Neutrophil (primary cell): ENCODE data around the gene ST6GALNAC4.

Experiments
- H3K27ac ChIP-seq: fragments of 200-600 bp; sonication (generic); 2 replicates; pipeline ENCODE4 v1.5.1; 2016; ENCODE audit warnings: mild to moderate bottlenecking, moderate library complexity
- H3K27me3 ChIP-seq: fragments of 200-600 bp; sonication (generic); 2 replicates; pipeline ENCODE4 v1.6.0; 2016; ENCODE audit warnings: mild to moderate bottlenecking
- H3K36me3 ChIP-seq: fragments of 200-600 bp; sonication (generic); 2 replicates; pipeline ENCODE4 v1.5.1; 2017
- H3K4me1 ChIP-seq, 2 experiments: fragments of 200-600 bp in 1 of 2; sonication (generic) in 1 of 2; 1 replicate in 1 of 2; 2 replicates in 1 of 2; pipeline versions ENCODE4 v1.5.1 to v1.6.1; 2013 to 2016; ENCODE audit warnings: low read depth in 1 of 2, low read length in 1 of 2, mild to moderate bottlenecking in 1 of 2, moderate library complexity in 1 of 2; ENCODE audit not compliant: control insufficient read depth in 1 of 2, insufficient read depth in 1 of 2
- H3K4me3 ChIP-seq, 2 experiments: fragments of 200-600 bp in 1 of 2; sonication (generic) in 1 of 2; 1 replicate in 1 of 2; 2 replicates in 1 of 2; pipeline ENCODE4 v1.5.1; 2013 to 2016; ENCODE audit warnings: low read depth in 1 of 2, low read length in 1 of 2, mild to moderate bottlenecking in 1 of 2, moderate library complexity in 1 of 2
- H3K9me3 ChIP-seq: fragments of 200-600 bp; sonication (generic); 2 replicates; pipeline ENCODE4 v1.5.1; 2016
- CTCF ChIP-seq: fragments of 200-600 bp; sonication (generic); IDR thresholded peaks from 2 replicates; pipeline ENCODE4 v1.5.1; 2016; ENCODE audit warnings: antibody characterized with exemption

Gene ST6GALNAC4

GRCh38 chr9:127941961-127942215 is 25.0 kb upstream of the ST6GALNAC4 start:
- Histone ChIP-seq H3K9me3 (no peaks in the 10 kb centered on the region), H3K27me3 (no peaks in the 10 kb centered on the region), H3K27ac (no peak overlapping the region), H3K4me3 (no peak overlapping the region), H3K36me3 (no peaks in the 10 kb centered on the region), H3K4me1 (peaks cover 18 to 31% of the 10 kb centered on the region in 2 experiments)
- no peak for TF ChIP-seq CTCF

- no peaks in the 10 kb centered on the region for H3K9me3 ChIP-seq
- TF ChIP-seq CTCF: no peak
- H3K27ac ChIP-seq: no peak overlapping the region
- H3K4me1 ChIP-seq: peaks cover 24 to 35% of the 10 kb centered on the region in 2 experiments
- no peaks in the 10 kb centered on the region for H3K27me3 ChIP-seq
- no peaks in the 10 kb centered on the region for H3K36me3 ChIP-seq
- no peak overlapping the region for H3K4me3 ChIP-seq
Measured at GRCh38 chr9:127941062-127941960, 24.5 kb upstream of the ST6GALNAC4 start.

- no peak overlapping the region for H3K4me3 ChIP-seq
- H3K9me3 ChIP-seq: no peaks in the 10 kb centered on the region
- H3K27ac ChIP-seq: no peak overlapping the region
- no peaks in the 10 kb centered on the region for H3K27me3 ChIP-seq
- peaks cover 31 to 35% of the 10 kb centered on the region in 2 experiments for H3K4me1 ChIP-seq
- TF ChIP-seq CTCF: no peak
- peaks cover under 1% of the 10 kb centered on the region for H3K36me3 ChIP-seq
Measured at GRCh38 chr9:127940593-127940992, 23.8 kb upstream of the ST6GALNAC4 start.

GRCh38 chr9:127938298-127938690 is 21.5 kb upstream of the ST6GALNAC4 start:
- H3K4me3 ChIP-seq: peak overlapping the region; percentile 74 to 90

More at GRCh38 chr9:127938298-127938690, 21.5 kb upstream of the ST6GALNAC4 start:
- H3K27ac ChIP-seq: no peak overlapping the region
- H3K36me3 ChIP-seq: peaks cover 3% of the 10 kb centered on the region
- H3K27me3 ChIP-seq: no peaks in the 10 kb centered on the region
- H3K4me1 ChIP-seq: peaks cover 26 to 32% of the 10 kb centered on the region in 2 experiments
- no peaks in the 10 kb centered on the region for H3K9me3 ChIP-seq
- TF ChIP-seq CTCF: no peak
